Measurements from ENCODE around the gene ATXN1. TPM values are rescaled to one million over a fixed set of nuclear protein-coding genes. Genes with fewer than 3 reads are reported as not detected.

Gene ATXN1
- total RNA-seq, 4 donors from 2014 or later = 42.4 to 74.9 (median 52.1) TPM

DNA sequence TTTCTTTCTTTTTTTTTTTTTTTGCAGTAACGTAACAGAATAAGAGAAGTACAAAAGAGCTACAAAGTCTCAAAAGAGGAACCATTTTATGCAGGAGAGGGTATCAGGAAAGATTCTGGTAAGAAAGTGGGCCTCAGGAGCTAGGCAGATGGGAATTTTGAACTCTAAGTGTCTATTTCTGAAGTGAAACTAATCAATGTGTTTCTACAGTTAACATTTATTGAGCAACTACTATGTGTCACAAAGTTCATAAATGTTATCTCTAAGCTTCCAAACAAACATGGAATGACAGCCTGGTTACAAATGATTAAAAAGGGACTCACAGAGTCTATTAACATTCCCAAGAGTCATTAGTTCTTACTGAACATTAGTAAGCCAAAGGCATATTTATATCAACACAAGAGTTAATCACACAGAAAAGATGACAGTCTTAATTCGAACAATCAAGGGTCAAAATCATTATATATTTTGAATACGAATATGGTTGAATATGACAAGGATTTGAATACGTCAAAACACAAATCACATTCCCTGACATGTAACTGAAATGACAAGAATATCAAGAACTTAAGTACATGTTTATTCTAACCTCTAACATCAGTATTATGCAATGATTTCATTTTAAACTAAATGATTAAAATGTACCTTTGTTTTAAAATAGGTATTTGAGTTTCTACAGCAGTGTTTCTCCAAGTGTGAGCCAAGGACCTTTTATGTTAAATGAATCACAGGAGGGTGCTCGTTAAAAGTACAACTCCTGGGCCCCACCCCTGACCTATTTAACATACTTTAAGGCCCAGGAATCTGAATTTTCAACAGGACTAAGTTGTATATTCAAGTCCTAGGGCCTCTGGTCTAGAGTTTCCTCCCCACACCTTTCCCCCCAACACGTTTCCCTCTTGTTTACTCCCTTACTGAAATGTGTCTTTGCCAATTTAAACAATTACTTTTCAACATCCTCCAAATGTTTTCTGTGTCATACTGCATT is 89.7 kb downstream of the ATXN1 start:
- Histone ChIP-seq H3K36me3 (no peaks in the 10 kb centered on the region), H3K4me3 (no peak overlapping the region), H3K27me3 (no peaks in the 10 kb centered on the region), H3K27ac (replicated peaks in 1 of 4) (no peak overlapping the region), H3K9me3 (no peaks in the 10 kb centered on the region), H3K4me1 (peaks cover 45 to 76% (median 65%) of the 10 kb centered on the region in 4 donors)
- no peak for TF ChIP-seq CTCF (IDR thresholded peaks at IDR 0.05)
- no peak for TF ChIP-seq POLR2AphosphoS5 (IDR thresholded peaks at IDR 0.05)
- no peak for TF ChIP-seq POLR2A (IDR thresholded peaks at IDR 0.05; ENCODE audit: low read depth)
- no peak for TF ChIP-seq EP300 (IDR thresholded peaks at IDR 0.05)
- intact Hi-C loops (cut with DNase I) = no loop called here
- DNase-seq (ENCODE audit: extremely low spot score) = no peak
- 60% methylated on average over 6 of the region's 6 CpGs for WGBS

DNA sequence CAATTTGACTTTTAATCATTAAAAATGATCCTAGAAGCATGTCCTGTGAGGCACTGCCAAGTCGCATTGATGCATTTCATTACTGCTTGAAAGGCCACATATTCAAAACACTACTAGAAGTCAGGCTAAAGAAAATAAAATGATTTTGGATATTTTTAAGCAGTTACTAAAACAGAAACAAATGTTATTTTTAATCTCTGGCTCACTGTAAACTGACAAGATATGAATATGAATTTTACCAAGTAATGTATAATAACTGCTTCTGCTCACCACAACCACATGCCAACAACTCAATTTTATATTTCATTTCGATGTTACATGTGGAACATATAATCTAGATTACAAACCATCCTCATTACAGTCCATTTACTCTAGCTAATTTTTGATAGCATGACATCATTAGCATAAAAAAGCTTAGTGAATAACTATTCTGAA is 90.6 kb downstream of the ATXN1 start:
- Histone ChIP-seq H3K27ac (replicated peaks in 1 of 4) (no peak overlapping the region), H3K36me3 (no peaks in the 10 kb centered on the region), H3K4me3 (no peak overlapping the region), H3K27me3 (no peaks in the 10 kb centered on the region), H3K4me1 (peaks cover 39 to 72% (median 63%) of the 10 kb centered on the region in 4 donors), H3K9me3 (no peaks in the 10 kb centered on the region)
- WGBS = 53% methylated on average over 2 of the region's 2 CpGs
- TF ChIP-seq POLR2A (IDR thresholded peaks at IDR 0.05; ENCODE audit: low read depth) (no peak), EP300 (IDR thresholded peaks at IDR 0.05) (no peak), CTCF (IDR thresholded peaks at IDR 0.05) (no peak), POLR2AphosphoS5 (IDR thresholded peaks at IDR 0.05) (no peak)
- DNase-seq (ENCODE audit: extremely low spot score) = no peak
- intact Hi-C loops (cut with DNase I) = no loop called here

GRCh38 chr6:16670183-16670582 is 91.1 kb downstream of the ATXN1 start:
- TF ChIP-seq CTCF (IDR thresholded peaks at IDR 0.05) (no peak), POLR2AphosphoS5 (IDR thresholded peaks at IDR 0.05) (no peak), POLR2A (IDR thresholded peaks at IDR 0.05; ENCODE audit: low read depth) (no peak)

DNA sequence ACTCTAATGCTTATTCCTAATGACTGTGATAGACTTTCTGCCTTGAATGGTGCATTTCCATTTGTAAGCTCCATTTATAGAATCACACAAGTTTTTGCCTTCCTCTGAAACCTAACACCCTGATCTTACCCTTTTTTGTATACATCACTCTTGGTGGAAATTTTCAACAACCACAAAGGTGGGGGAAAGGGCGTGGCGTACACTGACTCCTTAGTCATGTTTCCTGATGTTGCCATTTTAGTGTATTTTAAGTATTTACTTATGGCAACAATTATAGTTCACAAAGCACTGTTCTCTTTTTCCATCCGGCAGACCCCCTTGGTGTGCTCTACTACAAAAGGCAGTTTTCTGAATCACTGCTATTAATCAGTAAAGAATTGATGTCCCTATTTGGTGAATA is 92.0 kb downstream of the ATXN1 start:
- TF ChIP-seq POLR2A (IDR thresholded peaks at IDR 0.05; ENCODE audit: low read depth) (no peak), EP300 (IDR thresholded peaks at IDR 0.05) (no peak), CTCF (IDR thresholded peaks at IDR 0.05) (no peak), POLR2AphosphoS5 (IDR thresholded peaks at IDR 0.05) (no peak)
- WGBS = 68% methylated on average over 3 of the region's 3 CpGs
- no peaks in the 10 kb centered on the region for H3K36me3 ChIP-seq
- DNase-seq (ENCODE audit: extremely low spot score) = no peak
- intact Hi-C loops (cut with DNase I) = no loop called here
- peaks cover 33 to 58% (median 52%) of the 10 kb centered on the region in 4 donors for H3K4me1 ChIP-seq
- H3K27ac ChIP-seq (replicated peaks in 1 of 4) = no peak overlapping the region
- H3K27me3 ChIP-seq = no peaks in the 10 kb centered on the region
- H3K4me3 ChIP-seq = no peak overlapping the region
- no peaks in the 10 kb centered on the region for H3K9me3 ChIP-seq

More at GRCh38 chr6:16670183-16670582, 91.1 kb downstream of the ATXN1 start:
- H3K36me3 ChIP-seq = no peaks in the 10 kb centered on the region
- H3K9me3 ChIP-seq = no peaks in the 10 kb centered on the region
- H3K27me3 ChIP-seq = no peaks in the 10 kb centered on the region
- peak overlapping the region in 1 of 4 donors; percentile 4 for H3K27ac ChIP-seq (replicated peaks in 1 of 4)
- DNase-seq (ENCODE audit: extremely low spot score) = no peak
- intact Hi-C loops (cut with DNase I) = no loop called here
- no peak overlapping the region for H3K4me3 ChIP-seq
- H3K4me1 ChIP-seq = peaks cover 39 to 67% (median 60%) of the 10 kb centered on the region in 4 donors
- WGBS = 62% methylated on average over 4 of the region's 4 CpGs
